Measurements from ENCODE around the gene PTPRZ1.

PTPRZ1 gene

GRCh38 chr7:122040147-122040546 lies 167.2 kb downstream of the PTPRZ1 start:
- no peak for DNase-seq

- DNase-seq: no peak
Measured at GRCh38 chr7:122046402-122046801, 173.4 kb downstream of the PTPRZ1 start.

- no peak for DNase-seq
Measured at GRCh38 chr7:122054393-122054792, 181.4 kb downstream of the PTPRZ1 start.

- no peak for DNase-seq
Measured at GRCh38 chr7:122055073-122055472, 182.1 kb downstream of the PTPRZ1 start.

GRCh38 chr7:122056977-122057376 lies 184.0 kb downstream of the PTPRZ1 start:
- no peak for DNase-seq

GRCh38 chr7:122059542-122059941 lies 186.6 kb downstream of the PTPRZ1 start:
- DNase-seq: no peak

- no peak for DNase-seq
Measured at GRCh38 chr7:122063146-122063545, 190.2 kb downstream of the PTPRZ1 start.

- no peak for DNase-seq
Measured at GRCh38 chr7:122064971-122065370, 192.0 kb downstream of the PTPRZ1 start.

GRCh38 chr7:122067077-122067476 lies 194.1 kb downstream of the PTPRZ1 start:
- DNase-seq: no peak

GRCh38 chr7:122068046-122068445 lies 195.1 kb downstream of the PTPRZ1 start:
- no peak for DNase-seq

GRCh38 chr7:122068999-122069398 lies 196.0 kb downstream of the PTPRZ1 start:
- DNase-seq: no peak

GRCh38 chr7:122070062-122070461 lies 197.1 kb downstream of the PTPRZ1 start:
- DNase-seq: no peak

GRCh38 chr7:122070834-122071233 lies 197.9 kb downstream of the PTPRZ1 start:
- DNase-seq: no peak

- DNase-seq: no peak
Measured at GRCh38 chr7:122072272-122072671, 199.3 kb downstream of the PTPRZ1 start.

GRCh38 chr7:122072924-122073599 lies 200.1 kb downstream of the PTPRZ1 start:
- DNase-seq: no peak

GRCh38 chr7:122073635-122074034 lies 200.7 kb downstream of the PTPRZ1 start:
- DNase-seq: no peak

- DNase-seq: no peak
Measured at GRCh38 chr7:122082160-122082559, 209.2 kb downstream of the PTPRZ1 start.

GRCh38 chr7:122082670-122083069 lies 209.7 kb downstream of the PTPRZ1 start:
- no peak for DNase-seq

GRCh38 chr7:122092964-122093797 lies 220.2 kb downstream of the PTPRZ1 start:
- peak in 46 of 58 donors; percentile 0 to 69 (median 10) for DNase-seq

GRCh38 chr7:122094549-122094948 lies 221.6 kb downstream of the PTPRZ1 start:
- DNase-seq: no peak

GRCh38 chr7:122095642-122096041 lies 222.7 kb downstream of the PTPRZ1 start:
- no peak for DNase-seq

GRCh38 chr7:122100021-122100420 lies 227.1 kb downstream of the PTPRZ1 start:
- no peak for DNase-seq

- no peak for DNase-seq
Measured at GRCh38 chr7:122103064-122103463, 230.1 kb downstream of the PTPRZ1 start.

All from anterior cingulate cortex (tissue), 58 donors.